Activated T-helper 1 cell treated with anti-CD3 and anti-CD28 coated beads, Interleukin-2, amount 50 U/mL, for 16 hours (primary cell): ENCODE measurements around the gene NUBP2.

Experiments used
- DNase-seq, 2 donors: peaks; one replicate each; pipeline ENCODE4 v3.0.0-alpha.2; 2020; ENCODE audit warnings: low read depth in 1 of 2, low spot score in 1 of 2

NUBP2 gene

DNA sequence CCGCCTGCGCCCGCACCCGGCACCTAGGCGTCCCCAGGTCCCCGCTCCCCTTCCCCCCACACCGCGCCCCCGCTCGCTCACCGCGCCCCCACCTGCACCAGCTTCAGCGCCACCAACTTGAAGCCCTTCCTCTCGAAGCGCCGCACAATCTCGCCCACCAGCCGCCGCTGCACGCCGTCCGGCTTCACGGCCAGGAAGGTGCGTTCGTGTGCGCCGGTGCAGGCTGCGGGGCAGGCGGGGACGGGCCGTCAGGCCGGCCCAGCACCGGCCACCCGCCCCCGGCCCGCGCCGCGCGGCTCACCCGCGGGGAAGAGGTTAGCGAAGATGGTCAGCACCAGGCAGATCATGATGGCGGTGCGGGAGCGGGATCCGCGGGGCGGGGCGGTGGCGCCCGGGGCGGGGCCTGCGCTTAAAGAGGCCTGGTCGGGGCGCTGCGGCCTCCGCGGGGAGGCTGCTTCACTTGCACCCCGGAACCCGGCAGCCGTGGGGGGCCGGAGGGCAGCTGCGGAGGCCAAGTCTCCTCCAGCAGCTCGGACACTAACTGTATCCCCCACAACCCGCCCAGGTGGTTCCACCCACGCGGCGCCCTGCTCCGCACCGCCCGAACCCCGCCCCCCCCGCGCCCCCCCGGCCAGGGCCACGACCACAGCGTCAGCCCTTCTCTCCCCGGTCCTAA is 11.4 kb upstream of the NUBP2 start, which contains the start of gene NME3:
NME3 (minus strand) TSS at position 356 of the 676 bp plus-strand sequence; CDS start at position 347, 9 bp downstream.
- DNase-seq = peak; percentile 61 to 68

GRCh38 chr16:1771864-1772361 is 10.8 kb upstream of the NUBP2 start:
- DNase-seq = no peak

- peak in 1 of 2 donors; percentile 37 for DNase-seq
Measured at GRCh38 chr16:1772362-1772907, 10.3 kb upstream of the NUBP2 start, which contains the start of gene EME2. Gene EME2 (plus strand): TSS chr16:1772810. CDS start chr16:1773228, 418 bp downstream.

DNA sequence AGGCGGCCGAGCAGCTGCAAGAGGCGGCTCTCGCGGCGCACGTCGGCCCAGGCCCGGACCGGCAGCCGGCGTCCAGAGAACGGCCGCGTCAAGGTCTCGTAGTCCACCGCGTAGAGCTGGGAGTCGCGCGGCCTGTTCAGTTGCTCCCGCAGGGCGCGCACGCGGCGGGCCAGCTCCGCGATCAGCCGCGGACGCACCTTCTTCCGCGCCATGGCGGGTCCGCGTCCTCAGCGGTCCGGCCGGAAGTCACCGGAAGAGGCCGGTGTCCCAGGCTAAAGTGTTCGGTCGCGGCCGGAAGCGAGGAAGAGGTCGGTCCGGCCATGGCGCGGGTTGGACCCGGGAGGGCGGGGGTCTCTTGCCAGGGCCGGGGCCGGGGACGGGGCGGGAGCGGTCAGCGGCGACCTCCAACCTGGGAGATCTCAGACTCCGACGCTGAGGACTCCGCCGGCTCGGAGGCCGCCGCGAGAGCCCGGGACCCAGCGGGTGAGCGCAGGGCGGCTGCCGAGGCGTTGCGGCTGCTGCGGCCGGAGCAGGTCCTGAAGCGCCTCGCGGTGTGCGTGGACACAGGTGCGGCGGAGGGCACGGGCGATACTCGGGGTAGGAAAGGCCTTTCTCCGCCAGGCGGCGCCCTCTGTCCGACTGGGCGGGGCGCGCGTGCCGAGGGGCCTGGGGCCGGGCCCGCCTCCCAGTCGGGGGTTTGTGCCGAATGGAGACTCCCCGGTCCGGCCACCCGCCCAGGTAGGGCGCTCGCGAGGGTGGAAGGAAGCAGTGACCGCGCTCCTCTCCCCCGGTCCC is 9.7 kb upstream of the NUBP2 start, which contains the start of gene MRPS34:
MRPS34 (minus strand) TSS at position 227 of the 795 bp plus-strand sequence; CDS start at position 212, 15 bp downstream.
- peak; percentile 53 to 72 for DNase-seq

- DNase-seq = no peak
Measured at GRCh38 chr16:1773703-1774447, 8.9 kb upstream of the NUBP2 start.

- no peak for DNase-seq
Measured at GRCh38 chr16:1774448-1774780, 8.3 kb upstream of the NUBP2 start.

DNA sequence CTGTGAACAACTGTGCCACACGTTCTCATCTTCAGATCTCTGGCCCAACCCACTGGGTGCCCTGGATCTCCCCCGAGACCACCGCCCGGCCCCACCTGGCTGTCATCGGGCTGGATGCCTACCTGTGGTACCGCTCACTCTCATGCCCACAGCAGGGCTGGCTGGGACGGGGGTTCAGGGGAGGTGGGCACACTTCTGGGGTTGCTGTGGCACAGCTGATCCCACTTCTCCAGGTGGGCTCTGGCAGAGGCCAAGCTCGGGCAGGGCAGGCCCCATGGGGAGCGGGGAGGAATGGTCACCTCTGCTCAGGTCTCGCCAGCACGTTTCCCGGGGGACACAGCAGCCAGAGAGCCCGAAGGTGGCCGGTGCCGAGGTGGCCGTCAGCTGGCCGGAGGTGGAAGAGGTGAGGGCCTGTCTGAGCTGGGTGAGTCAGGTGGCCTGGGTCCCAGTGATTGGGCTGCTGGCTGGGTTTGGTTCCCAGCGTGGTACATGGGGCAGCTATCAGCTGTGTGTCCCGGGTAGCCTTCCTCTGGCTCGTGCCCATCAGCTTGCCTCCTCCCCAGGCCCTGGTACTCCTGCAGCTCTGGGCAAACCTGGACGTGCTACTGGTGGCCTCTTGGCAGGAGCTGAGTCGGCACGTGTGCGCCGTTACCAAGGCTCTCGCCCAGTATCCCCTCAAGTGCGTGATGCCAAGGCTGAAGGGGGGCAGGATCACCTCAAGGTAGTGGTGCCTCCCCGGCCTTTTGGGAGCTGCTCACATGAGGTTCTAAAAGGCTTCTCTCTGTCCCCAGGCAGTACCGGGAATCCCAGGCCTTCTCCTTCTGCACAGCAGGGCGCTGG is 7.5 kb upstream of the NUBP2 start:
- no peak for DNase-seq

- DNase-seq = no peak
Measured at GRCh38 chr16:1775846-1776671, 6.7 kb upstream of the NUBP2 start.

- DNase-seq = no peak
Measured at GRCh38 chr16:1776672-1776955, 6.1 kb upstream of the NUBP2 start.

DNA sequence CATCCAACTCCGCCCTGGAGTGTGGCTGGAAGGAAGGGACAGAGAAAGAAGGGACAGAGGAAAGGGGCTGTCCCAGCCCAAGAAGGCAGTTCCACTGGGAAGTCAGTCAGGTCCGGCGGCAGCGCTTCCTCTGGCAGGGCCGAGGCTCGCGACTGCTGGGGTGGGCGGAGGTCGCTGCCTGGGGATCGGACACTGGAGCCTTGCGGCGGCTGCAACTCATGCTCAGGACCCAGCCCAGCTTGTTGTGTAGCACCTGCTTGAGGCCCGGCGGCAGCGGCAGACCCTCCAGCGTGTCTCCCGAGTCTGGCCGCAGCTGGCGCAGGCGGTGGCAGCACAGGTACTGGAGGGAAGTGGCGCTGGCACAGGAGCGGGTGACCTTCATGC is 5.8 kb upstream of the NUBP2 start:
- no peak for DNase-seq

- DNase-seq = no peak
Measured at GRCh38 chr16:1777375-1778199, 5.2 kb upstream of the NUBP2 start.

GRCh38 chr16:1778200-1779179 is 4.3 kb upstream of the NUBP2 start:
- no peak for DNase-seq

- no peak for DNase-seq
Measured at GRCh38 chr16:1779234-1779701, 3.5 kb upstream of the NUBP2 start.

DNA sequence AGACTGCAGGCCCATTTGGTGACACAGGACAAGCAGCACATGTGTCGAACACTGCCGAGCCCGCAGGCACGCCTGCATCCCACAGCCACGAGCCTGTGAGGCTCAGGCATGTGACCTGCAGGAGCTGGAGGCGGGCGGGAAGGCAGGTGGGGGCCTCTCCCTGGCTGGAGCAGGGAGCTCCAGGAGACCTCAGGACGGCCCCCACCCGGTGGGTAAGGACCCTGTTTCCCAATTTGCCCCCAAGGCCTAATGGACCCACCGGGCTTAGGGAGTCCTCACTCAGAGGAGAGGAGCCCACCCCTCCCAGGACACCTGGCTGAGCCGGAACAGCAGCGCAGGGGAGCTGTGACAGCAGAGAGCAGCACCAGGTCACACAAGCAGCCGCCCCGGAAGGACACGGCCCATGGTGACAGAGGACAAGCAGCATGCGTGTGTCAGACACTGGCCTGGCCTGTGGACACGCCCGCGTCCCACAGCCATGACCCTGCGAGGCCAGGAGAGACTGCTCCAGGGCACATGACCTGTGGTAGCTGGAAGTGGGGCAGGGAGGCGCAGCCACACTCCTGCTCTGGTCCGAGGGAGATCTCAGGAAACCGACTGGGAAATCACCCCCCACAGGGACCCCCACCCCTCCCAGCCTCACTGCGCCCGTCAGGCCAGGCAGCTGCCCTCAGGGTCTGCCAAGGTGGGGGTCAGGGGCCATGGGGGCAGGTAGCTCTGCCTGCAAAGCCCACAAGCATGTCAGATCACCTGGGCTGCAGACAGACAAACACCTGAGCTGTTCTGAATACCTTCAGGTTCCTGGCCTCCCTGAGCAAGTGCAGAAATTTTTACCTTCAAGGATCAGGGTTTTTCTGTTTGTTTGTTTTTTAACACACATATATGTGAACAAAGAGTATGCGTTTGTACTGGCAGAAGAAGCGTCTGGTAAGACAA is 2.8 kb upstream of the NUBP2 start:
- DNase-seq = no peak

DNA sequence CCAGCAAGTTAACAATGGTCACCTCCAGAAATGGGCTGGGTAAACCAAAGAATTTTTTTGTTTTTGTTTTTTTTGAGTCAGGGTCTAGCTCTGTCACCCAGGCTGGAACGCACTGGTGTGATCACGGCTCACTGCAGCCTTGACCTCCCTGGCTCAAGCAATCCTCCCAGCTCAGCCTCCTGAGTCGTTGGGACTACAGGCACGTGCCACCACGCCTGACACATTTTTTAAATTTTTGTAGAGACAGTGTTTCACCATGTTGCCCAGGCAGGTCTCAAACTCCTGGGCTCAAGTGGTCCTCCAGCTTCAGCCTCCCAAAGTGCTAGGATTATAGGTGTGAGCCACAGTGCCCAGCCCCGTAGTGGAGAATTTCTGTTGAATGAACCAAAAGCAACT is 2.1 kb upstream of the NUBP2 start:
- DNase-seq = no peak

DNA sequence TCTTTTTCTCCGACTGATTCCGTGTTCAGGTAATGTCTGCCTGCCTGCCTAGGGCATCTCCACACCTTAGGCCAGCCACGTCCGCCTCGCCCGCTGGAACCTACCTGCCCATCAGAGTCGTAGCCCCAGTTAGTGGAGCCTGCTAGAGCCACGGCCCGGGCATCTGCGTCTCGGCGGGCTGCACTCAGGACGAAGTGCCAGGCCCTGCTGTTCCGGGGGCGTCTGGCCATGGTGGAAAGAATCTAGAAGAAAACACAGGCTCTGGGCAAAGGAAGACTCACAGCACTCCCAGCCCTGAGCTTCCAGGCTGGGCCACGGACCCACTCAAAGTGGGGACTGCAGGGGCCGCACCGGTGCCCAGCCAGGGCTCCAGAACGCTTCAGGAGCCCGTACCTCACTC is 1.5 kb upstream of the NUBP2 start:
- peak in 1 of 2 donors; percentile 0 for DNase-seq
